AG10803 (cell line): ENCODE results near the gene NUDT6.

Experiments used
- DNase-seq: peaks from one replicate; pipeline ENCODE4 v3.0.0; 2010; ENCODE audit warnings: low read depth
- H3K4me3 ChIP-seq: 2 replicates; pipeline ENCODE4 v1.5.1; 2011; ENCODE audit warnings: mild to moderate bottlenecking, low read length, control low read depth
- CTCF ChIP-seq: conservative IDR thresholded peaks from 2 replicates; pipeline ENCODE4 v1.5.1; 2011; ENCODE audit warnings: mild to moderate bottlenecking, low read length, control low read depth, inconsistent platforms

The NUDT6 gene

GRCh38 chr4:122932763-122933162 is 10.4 kb upstream of the NUDT6 start:
- no peak for DNase-seq
- H3K4me3 ChIP-seq, result no peak overlapping the region
- no peak for TF ChIP-seq CTCF

- DNase-seq, result peak; percentile 35
- no peak overlapping the region for H3K4me3 ChIP-seq
- TF ChIP-seq CTCF, result peak; percentile 61
These were observed 8.5 kb upstream of the NUDT6 start for GRCh38 chr4:122930862-122931261.

- no peak overlapping the region for H3K4me3 ChIP-seq
- TF ChIP-seq CTCF, result no peak
- DNase-seq, result no peak
These were observed 6.5 kb upstream of the NUDT6 start for GRCh38 chr4:122928930-122929329.

GRCh38 chr4:122922877-122923511 is 597 bp upstream of the NUDT6 start:
- DNase-seq, result peak; percentile 76
- H3K4me3 ChIP-seq, result peak overlapping the region; percentile 84
- TF ChIP-seq CTCF, result 0 out of 2 replicates have a peak, but pooled peaks have one; percentile 9

GRCh38 chr4:122921300-122921699 is 1.1 kb downstream of the NUDT6 start:
- H3K4me3 ChIP-seq, result peak overlapping the region; percentile 84
- no peak for DNase-seq
- no peak for TF ChIP-seq CTCF

GRCh38 chr4:122920473-122920872 is 1.9 kb downstream of the NUDT6 start:
- TF ChIP-seq CTCF, result no peak
- H3K4me3 ChIP-seq, result no peak overlapping the region
- DNase-seq, result no peak

GRCh38 chr4:122917731-122918130 is 4.7 kb downstream of the NUDT6 start:
- no peak overlapping the region for H3K4me3 ChIP-seq
- no peak for DNase-seq
- TF ChIP-seq CTCF, result no peak
